Non-pigmented ciliary epithelial cell (primary cell): Measurements from ENCODE around the gene EFTUD2.
"Not testable (repeated sequence)": the region's sequence is repeated elsewhere in the genome, so short reads cannot be mapped to it uniquely, and the experiment has no call there.

ENCODE experiments used
- DNase-seq: peaks from one replicate; pipeline ENCODE4 v3.0.0-alpha.2; 2010; ENCODE audit warnings: low read depth

The EFTUD2 gene

GRCh38 chr17:44808656-44809388 lies 90.4 kb downstream of the EFTUD2 start:
- DNase-seq = not testable (repeated sequence)

GRCh38 chr17:44808156-44808555 lies 91.1 kb downstream of the EFTUD2 start:
- no peak for DNase-seq

- no peak for DNase-seq
Observed at GRCh38 chr17:44807817-44808155, 91.5 kb downstream of the EFTUD2 start.

GRCh38 chr17:44807093-44807816 lies 92.0 kb downstream of the EFTUD2 start:
- DNase-seq = no peak

- no peak for DNase-seq
Observed at GRCh38 chr17:44804302-44805089, 94.7 kb downstream of the EFTUD2 start.

- no peak for DNase-seq
Observed at GRCh38 chr17:44801880-44802279, 97.4 kb downstream of the EFTUD2 start.
